Measurements from ENCODE around the gene SLC17A1.

The SLC17A1 gene

GRCh38 chr6:25833136-25833535 lies 1.3 kb upstream of the SLC17A1 start:
- no peak for DNase-seq (ENCODE audit: extremely low read depth in 1 of 2, low read depth in 1 of 2)

GRCh38 chr6:25832670-25833069 lies 818 bp upstream of the SLC17A1 start:
- no peak for DNase-seq (ENCODE audit: extremely low read depth in 1 of 2, low read depth in 1 of 2)

GRCh38 chr6:25832307-25832662 lies 433 bp upstream of the SLC17A1 start:
- no peak for DNase-seq (ENCODE audit: extremely low read depth in 1 of 2, low read depth in 1 of 2)

GRCh38 chr6:25830458-25830857 lies 1.4 kb downstream of the SLC17A1 start:
- DNase-seq (ENCODE audit: extremely low read depth in 1 of 2, low read depth in 1 of 2) = no peak

- no peak for DNase-seq (ENCODE audit: extremely low read depth in 1 of 2, low read depth in 1 of 2)
These were observed 2.5 kb downstream of the SLC17A1 start for GRCh38 chr6:25829375-25829774.

GRCh38 chr6:25821341-25821740 lies 10.5 kb downstream of the SLC17A1 start:
- DNase-seq (ENCODE audit: extremely low read depth in 1 of 2, low read depth in 1 of 2) = no peak

GRCh38 chr6:25816252-25816651 lies 15.6 kb downstream of the SLC17A1 start:
- no peak for DNase-seq (ENCODE audit: extremely low read depth in 1 of 2, low read depth in 1 of 2)

GRCh38 chr6:25815194-25815593 lies 16.7 kb downstream of the SLC17A1 start:
- no peak for DNase-seq (ENCODE audit: extremely low read depth in 1 of 2, low read depth in 1 of 2)

- no peak for DNase-seq (ENCODE audit: extremely low read depth in 1 of 2, low read depth in 1 of 2)
These were observed 27.0 kb downstream of the SLC17A1 start for GRCh38 chr6:25804804-25805203.

GRCh38 chr6:25801436-25801835 lies 30.4 kb downstream of the SLC17A1 start:
- no peak for DNase-seq (ENCODE audit: extremely low read depth in 1 of 2, low read depth in 1 of 2)

GRCh38 chr6:25794784-25795183 lies 37.1 kb downstream of the SLC17A1 start:
- no peak for DNase-seq (ENCODE audit: extremely low read depth in 1 of 2, low read depth in 1 of 2)

GRCh38 chr6:25793970-25794369 lies 37.9 kb downstream of the SLC17A1 start:
- no peak for DNase-seq (ENCODE audit: extremely low read depth in 1 of 2, low read depth in 1 of 2)

- DNase-seq (ENCODE audit: extremely low read depth in 1 of 2, low read depth in 1 of 2) = no peak
These were observed 39.8 kb downstream of the SLC17A1 start for GRCh38 chr6:25792016-25792415.

GRCh38 chr6:25789475-25789874 lies 42.4 kb downstream of the SLC17A1 start:
- DNase-seq (ENCODE audit: extremely low read depth in 1 of 2, low read depth in 1 of 2) = no peak

- DNase-seq (ENCODE audit: extremely low read depth in 1 of 2, low read depth in 1 of 2) = peak in 1 of 2 donors; percentile 7
These were observed 43.4 kb downstream of the SLC17A1 start for GRCh38 chr6:25788305-25788922.

- no peak for DNase-seq (ENCODE audit: extremely low read depth in 1 of 2, low read depth in 1 of 2)
These were observed 44.4 kb downstream of the SLC17A1 start for GRCh38 chr6:25787428-25787827.

GRCh38 chr6:25781134-25781533 lies 50.7 kb downstream of the SLC17A1 start:
- DNase-seq (ENCODE audit: extremely low read depth in 1 of 2, low read depth in 1 of 2) = no peak

GRCh38 chr6:25777856-25778649 lies 53.8 kb downstream of the SLC17A1 start:
- DNase-seq (ENCODE audit: extremely low read depth in 1 of 2, low read depth in 1 of 2) = no peak

- no peak for DNase-seq (ENCODE audit: extremely low read depth in 1 of 2, low read depth in 1 of 2)
These were observed 54.8 kb downstream of the SLC17A1 start for GRCh38 chr6:25777031-25777430.

- DNase-seq (ENCODE audit: extremely low read depth in 1 of 2, low read depth in 1 of 2) = no peak
These were observed 57.6 kb downstream of the SLC17A1 start for GRCh38 chr6:25774120-25774715.

GRCh38 chr6:25769983-25770382 lies 61.9 kb downstream of the SLC17A1 start:
- no peak for DNase-seq (ENCODE audit: extremely low read depth in 1 of 2, low read depth in 1 of 2)

- DNase-seq (ENCODE audit: extremely low read depth in 1 of 2, low read depth in 1 of 2) = no peak
These were observed 63.3 kb downstream of the SLC17A1 start for GRCh38 chr6:25768566-25768965.
